ENCODE data around the gene AFF3. TPM values are rescaled to one million over a fixed set of nuclear protein-coding genes. Genes with fewer than 3 reads are reported as not detected.

Gene AFF3
- total RNA-seq, 1 experiment from 2014 or later: 0.61 TPM

DNA sequence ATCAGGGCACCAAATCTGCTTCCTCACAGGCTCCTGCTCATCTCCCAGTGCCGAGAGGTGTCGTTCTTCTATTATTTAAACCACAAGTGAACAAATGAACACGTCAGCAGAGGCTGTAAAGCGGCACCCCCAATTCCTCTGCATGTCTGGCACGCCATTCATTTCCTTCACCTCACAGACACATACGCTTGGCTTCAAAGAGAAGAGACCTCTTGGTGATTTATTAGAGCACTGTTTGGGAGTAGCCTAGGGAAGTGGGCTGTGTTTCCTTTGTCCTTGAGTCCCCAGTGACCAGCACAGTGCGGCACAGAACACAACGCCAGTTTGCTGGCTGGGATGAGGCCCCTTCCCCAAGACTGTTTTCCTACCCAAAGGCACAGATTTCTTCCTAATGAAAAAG lies 468.3 kb downstream of the AFF3 start:
- ChIA-PET POLR2A (no interaction called here), RAD21 (ENCODE audit: low non-redundant PET in 1 of 2, low total read pairs in 2 of 2, uncharacterized antibody in 2 of 2, unreplicated experiment in 2 of 2) (no interaction called here), CTCF (no interaction called here)
- H2AFZ ChIP-seq (ENCODE audit: low read depth, low read length, poor library complexity, severe bottlenecking): no peak overlapping the region
- BruUV-seq (replicated peaks): no TSS peak
- no peaks in the 10 kb centered on the region for H3K9me2 ChIP-seq (ENCODE audit: insufficient read depth)
- H3K4me1 ChIP-seq (ENCODE audit: control insufficient read depth in 1 of 2, insufficient read depth in 2 of 2, low read length in 2 of 2): no peaks in the 10 kb centered on the region
- H4K20me1 ChIP-seq (ENCODE audit: insufficient read depth): no peaks in the 10 kb centered on the region
- no peaks in the 10 kb centered on the region for H3K9me3 ChIP-seq (ENCODE audit: control insufficient read depth in 1 of 2, insufficient read depth in 1 of 2, low read depth in 1 of 2, low read length in 2 of 2)
- H3K79me2 ChIP-seq (ENCODE audit: insufficient read depth, low read length): no peaks in the 10 kb centered on the region
- intact Hi-C loops (cut with micrococcal nuclease): no loop called here
- DNase-seq (ENCODE audit: low read depth, low spot score) (no peak), ATAC-seq (no peak)
- H3K27ac ChIP-seq (ENCODE audit: low read depth, low read length): no peak overlapping the region
- no peak overlapping the region for H3K4me2 ChIP-seq (ENCODE audit: low read length)
- H3K9ac ChIP-seq (ENCODE audit: low read length): no peak overlapping the region
- H3K27me3 ChIP-seq (ENCODE audit: insufficient read depth, low read length): no peaks in the 10 kb centered on the region; the same call in 1 of the 2 replicates
- no peaks in the 10 kb centered on the region for H3K36me3 ChIP-seq (ENCODE audit: control insufficient read depth in 1 of 2, insufficient read depth in 2 of 2, low read length in 2 of 2)
- no peak for TF ChIP-seq TCF7L2 (IDR thresholded peaks at IDR 0.05; ENCODE audit: borderline replicate concordance, extremely low read depth, insufficient read depth, insufficient read length)
- no peak for TF ChIP-seq CBX3 (IDR thresholded peaks at IDR 0.05; ENCODE audit: low read depth)
- no peak for TF ChIP-seq ELF1 (IDR thresholded peaks at IDR 0.05; ENCODE audit: borderline replicate concordance, low read depth)
- no peak for TF ChIP-seq RAD21 (IDR thresholded peaks at IDR 0.05; ENCODE audit: low read depth)
- TF ChIP-seq SP1 (IDR thresholded peaks at IDR 0.05; ENCODE audit: low read depth): no peak
- TF ChIP-seq, protein P1, sequence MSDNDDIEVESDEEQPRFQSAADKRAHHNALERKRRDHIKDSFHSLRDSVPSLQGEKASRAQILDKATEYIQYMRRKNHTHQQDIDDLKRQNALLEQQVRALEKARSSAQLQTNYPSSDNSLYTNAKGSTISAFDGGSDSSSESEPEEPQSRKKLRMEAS (IDR thresholded peaks at IDR 0.05): no peak
- no peak for TF ChIP-seq ZBTB33 (IDR thresholded peaks at IDR 0.05; ENCODE audit: extremely low read depth, insufficient replicate concordance, low read length)
- no peak for TF ChIP-seq CEBPB (IDR thresholded peaks at IDR 0.05; ENCODE audit: low read depth)
- H3K4me3 ChIP-seq (replicated peaks in 1 of 2; ENCODE audit: low read depth in 1 of 2, low read length in 2 of 2): no peak overlapping the region

Data from HCT116 (cell line).